SKM-1 treated with dmso at 0.1 percent for 144 hours (cell line): ENCODE results near the gene RBM6.
"Not testable (repeated sequence)": the region's sequence is repeated elsewhere in the genome, so short reads cannot be mapped to it uniquely, and the experiment has no call there.

Experiments used
- DNase-seq: peaks from one replicate; lab custom pipeline; 2025; ENCODE audit not compliant: unreplicated experiment; lab: John Stamatoyannopoulos, UW

Gene RBM6

DNA sequence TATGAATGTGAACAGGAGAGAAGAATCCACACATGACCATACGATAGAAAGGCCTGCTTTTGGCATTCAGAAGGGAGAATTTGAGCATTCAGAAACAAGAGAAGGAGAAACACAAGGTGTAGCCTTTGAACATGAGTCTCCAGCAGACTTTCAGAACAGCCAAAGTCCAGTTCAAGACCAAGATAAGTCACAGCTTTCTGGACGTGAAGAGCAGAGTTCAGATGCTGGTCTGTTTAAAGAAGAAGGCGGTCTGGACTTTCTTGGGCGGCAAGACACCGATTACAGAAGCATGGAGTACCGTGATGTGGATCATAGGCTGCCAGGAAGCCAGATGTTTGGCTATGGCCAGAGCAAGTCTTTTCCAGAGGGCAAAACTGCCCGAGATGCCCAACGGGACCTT is 28.4 kb downstream of the RBM6 start:
- DNase-seq, result no peak

GRCh38 chr3:49972656-49973055 is 32.7 kb downstream of the RBM6 start:
- DNase-seq, result no peak

DNA sequence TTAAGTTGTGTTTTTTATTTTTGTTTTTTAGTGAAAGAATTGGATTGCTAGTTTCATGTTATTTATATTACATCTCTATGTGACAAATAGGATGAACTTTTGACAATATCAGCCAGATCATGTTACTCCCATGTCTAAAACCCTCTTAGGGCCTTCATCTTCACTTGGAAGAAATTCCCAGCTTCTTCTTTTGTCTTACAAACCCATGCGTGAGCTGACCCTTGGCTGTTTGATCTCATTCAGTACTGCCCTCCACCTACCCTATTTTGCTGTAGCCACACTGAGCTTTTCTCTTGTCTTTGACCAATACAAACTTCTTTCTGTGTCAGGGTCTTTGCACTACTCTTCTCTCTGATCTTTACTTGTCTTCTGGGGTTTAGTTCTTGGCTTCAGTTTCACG is 37.0 kb downstream of the RBM6 start:
- DNase-seq, result no peak

- no peak for DNase-seq
These were observed 44.4 kb downstream of the RBM6 start for GRCh38 chr3:49984394-49984793.

DNA sequence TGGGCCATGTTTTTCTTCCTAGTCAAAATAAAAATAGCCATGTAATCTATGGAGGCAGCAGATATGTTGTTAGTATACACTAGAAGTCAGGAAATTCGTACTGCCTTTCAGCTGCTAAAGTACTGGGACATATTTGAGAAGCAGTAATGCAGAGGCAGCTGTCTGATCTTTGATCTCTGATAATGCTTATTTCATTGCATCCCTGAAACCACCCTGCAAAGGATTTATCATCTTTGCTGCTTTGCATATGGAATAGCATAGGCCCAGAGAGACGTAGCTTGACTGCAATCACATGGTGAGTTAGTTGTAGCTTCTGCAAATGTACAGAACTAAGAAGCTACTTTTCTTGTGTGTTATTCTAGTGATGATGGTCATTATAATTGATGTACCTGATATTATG is 52.4 kb downstream of the RBM6 start:
- DNase-seq, result no peak

DNA sequence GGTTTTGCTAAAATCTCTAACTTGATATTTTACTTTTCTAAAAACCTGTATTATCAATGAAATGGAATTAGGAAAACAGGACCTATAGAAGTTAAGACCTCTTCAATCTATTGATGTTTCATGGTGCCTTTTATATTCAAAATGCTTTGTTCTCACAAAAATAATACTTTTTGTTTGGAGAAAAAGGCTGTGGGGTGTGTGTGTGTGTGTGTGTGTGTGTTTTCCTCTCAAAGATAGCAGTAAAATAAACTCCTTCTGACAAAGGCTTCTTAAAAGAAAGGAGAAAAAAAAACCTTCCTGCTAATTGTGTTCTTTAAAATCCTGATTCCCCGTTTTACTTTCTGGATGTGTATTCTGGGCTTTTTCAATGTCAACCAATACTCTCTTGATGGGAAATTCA is 54.5 kb downstream of the RBM6 start:
- DNase-seq, result no peak

DNA sequence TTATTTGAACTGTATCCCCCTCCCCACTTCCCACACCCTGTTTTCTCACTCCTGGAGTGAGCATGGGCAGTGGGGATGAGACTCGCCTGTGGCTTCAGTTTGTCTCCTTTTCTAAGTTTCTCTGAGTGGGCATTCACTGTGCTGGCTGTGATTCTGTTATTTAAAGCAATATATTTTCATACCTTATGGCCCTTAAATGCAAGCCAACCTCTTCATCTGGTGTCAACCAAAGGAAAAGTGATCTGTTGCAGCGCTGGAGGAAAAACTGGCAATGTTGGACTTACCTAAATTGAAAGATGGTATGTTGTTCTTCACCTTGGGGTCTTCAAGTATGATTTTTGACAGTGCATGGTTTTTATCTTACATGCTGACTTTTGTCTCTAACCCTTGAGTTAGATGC is 56.1 kb downstream of the RBM6 start:
- no peak for DNase-seq

DNA sequence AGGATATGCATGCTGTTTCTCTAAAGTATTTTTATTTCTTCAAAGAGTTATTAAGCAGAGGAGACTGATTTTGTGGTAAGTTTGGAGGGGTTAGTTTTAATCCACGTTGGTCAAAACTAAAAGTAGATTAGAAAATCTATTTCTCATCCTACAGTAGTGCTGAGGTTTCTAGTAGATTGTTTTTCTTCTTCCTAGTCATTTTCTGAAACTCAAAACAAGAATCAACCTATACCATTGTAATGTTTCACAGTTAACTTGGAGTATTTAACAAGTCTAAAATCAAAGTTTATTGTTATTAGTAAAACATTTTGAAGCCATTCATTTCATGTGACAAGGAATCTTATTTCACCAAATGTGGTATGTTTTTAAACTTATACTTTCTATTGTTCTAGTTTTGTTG is 57.9 kb downstream of the RBM6 start:
- DNase-seq, result no peak

GRCh38 chr3:49998326-49998725 is 58.4 kb downstream of the RBM6 start:
- DNase-seq, result no peak

- DNase-seq, result no peak
These were observed 61.6 kb downstream of the RBM6 start for GRCh38 chr3:50001511-50001910.

DNA sequence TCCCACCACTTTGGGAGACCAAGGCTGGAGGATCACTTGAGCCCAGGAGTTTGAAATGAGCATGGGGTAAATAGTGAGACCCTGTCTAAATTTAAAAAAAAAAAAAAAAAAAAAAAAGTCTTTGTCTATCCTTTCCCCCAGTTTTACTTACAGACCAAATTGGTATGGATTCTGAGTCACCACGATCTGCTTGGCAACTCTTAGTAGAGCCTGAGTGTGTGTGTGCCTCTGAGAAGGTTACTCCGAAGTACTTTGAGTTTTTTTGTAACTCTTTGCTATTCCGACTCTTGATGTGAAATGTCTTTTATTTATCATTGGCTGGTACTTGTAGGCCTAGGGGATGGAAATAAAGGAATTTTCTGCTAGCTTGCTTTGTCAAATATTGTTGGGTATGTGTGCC is 63.3 kb downstream of the RBM6 start:
- no peak for DNase-seq

GRCh38 chr3:50003824-50004223 is 63.9 kb downstream of the RBM6 start:
- DNase-seq, result no peak

- DNase-seq, result no peak
These were observed 69.0 kb downstream of the RBM6 start for GRCh38 chr3:50008931-50009330.

GRCh38 chr3:50010959-50011358 is 71.0 kb downstream of the RBM6 start:
- no peak for DNase-seq

GRCh38 chr3:50015918-50016317 is 76.0 kb downstream of the RBM6 start:
- DNase-seq, result no peak

DNA sequence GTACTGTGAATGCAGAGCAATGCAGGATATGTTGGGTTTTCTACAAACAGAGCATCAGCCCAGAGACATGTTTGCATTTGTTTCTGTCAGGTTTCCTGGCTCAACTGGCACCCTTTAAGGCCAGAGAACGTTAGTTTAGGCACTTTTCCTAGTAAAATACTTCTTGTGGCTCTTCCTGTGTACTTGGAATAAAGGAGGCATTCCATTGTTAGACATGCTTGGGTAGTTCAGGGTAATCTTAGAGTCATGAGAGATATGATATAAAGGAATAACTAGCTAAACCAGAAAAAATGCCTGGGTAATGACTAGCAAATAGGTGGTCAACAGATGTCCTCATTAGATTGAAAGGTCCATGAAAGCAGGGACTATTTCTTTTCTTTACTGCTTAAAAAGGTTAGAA is 88.4 kb downstream of the RBM6 start:
- DNase-seq, result no peak

DNA sequence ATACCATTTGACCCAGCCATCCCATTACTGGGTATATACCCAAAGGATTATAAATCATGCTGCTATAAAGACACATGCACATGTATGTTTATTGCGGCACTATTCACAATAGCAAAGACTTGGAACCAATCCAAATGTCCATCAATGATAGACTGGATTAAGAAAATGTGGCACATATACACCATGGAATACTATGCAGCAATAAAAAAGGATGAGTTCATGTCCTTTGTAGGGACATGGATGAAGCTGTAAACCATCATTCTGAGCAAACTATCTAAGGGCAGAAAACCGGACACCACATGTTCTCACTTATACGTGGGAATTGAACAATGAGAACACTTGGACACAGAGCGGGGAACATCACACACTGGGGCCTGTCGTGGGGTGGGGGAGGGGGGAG is 91.3 kb downstream of the RBM6 start:
- not testable (repeated sequence) for DNase-seq

GRCh38 chr3:50044976-50045375 is 105.0 kb downstream of the RBM6 start:
- DNase-seq, result no peak

- DNase-seq, result no peak
These were observed 107.5 kb downstream of the RBM6 start for GRCh38 chr3:50047426-50047825.

GRCh38 chr3:50050361-50050760 is 110.4 kb downstream of the RBM6 start:
- DNase-seq, result no peak

- no peak for DNase-seq
These were observed 117.8 kb downstream of the RBM6 start for GRCh38 chr3:50057756-50058155.

- DNase-seq, result no peak
These were observed 128.2 kb downstream of the RBM6 start for GRCh38 chr3:50068134-50068533.

GRCh38 chr3:50078091-50078490 is 138.1 kb downstream of the RBM6 start:
- DNase-seq, result no peak

DNA sequence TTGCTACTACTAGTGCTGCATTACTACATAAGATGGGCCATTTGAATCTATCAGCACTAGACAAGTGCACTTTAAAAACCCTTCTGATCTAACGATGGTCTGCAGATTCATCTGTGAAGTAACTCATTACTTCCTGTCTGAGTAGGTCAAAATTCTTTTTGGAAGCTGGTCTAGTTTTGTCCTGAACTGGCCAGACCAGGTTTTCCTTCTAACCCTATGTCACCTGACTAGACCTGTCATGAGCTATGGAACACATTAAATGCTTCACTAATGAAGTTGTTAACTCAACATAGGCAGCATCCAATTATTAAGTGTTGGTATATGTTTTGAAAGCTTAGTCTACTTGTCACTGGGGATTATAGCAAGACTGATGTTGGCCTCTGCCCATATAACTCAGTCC is 138.7 kb downstream of the RBM6 start:
- no peak for DNase-seq
